HG02870 (cell line): ENCODE results near the gene SPDYE2.
"Not testable (repeated sequence)": the region's sequence is repeated elsewhere in the genome, so short reads cannot be mapped to it uniquely, and the experiment has no call there.

Experiments used
- ATAC-seq: cut with Tn5 transposase; IDR thresholded peaks from one replicate; pipeline ENCODE4 v1.9.1; 2021; ENCODE audit warnings: mild to moderate bottlenecking, moderate library complexity; ENCODE audit not compliant: unreplicated experiment

SPDYE2 gene

DNA sequence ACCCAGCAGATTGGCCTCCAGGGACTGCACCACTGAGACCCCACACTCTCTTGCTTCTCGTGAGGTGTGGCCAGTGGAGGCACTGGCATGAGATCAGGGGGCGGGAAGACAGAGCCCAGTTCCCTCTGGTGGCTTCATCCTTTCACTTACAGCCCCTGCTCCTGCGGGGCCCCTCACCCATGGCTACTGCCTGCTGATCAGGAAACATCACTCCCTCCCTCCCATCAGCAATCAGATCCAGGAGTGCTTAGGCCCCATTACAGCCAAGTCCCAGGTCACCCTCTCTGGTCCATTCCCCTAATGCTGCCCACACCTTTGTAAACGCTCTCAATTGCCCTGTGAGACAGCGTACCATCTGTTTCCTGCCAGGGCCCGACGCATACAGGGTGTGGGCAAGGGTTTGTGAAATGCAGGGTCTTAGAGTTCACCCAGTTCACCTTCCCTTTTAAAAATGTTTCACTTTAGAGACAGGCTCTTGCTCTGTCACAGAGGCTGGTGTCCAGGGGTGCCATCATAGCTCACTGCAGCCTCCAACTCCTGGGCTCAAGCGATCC, 15.9 kb upstream of the SPDYE2 start:
- not testable (repeated sequence) for ATAC-seq

- not testable (repeated sequence) for ATAC-seq
Observed at GRCh38 chr7:102540604-102541003, 10.4 kb upstream of the SPDYE2 start.

GRCh38 chr7:102542083-102542482, 8.9 kb upstream of the SPDYE2 start:
- not testable (repeated sequence) for ATAC-seq

GRCh38 chr7:102542771-102543170, 8.3 kb upstream of the SPDYE2 start:
- not testable (repeated sequence) for ATAC-seq

- ATAC-seq: not testable (repeated sequence)
Observed at GRCh38 chr7:102543596-102543995, 7.4 kb upstream of the SPDYE2 start, which contains the start of gene UPK3BL2. TSS of gene UPK3BL2 (minus strand) at chr7:102543696. CDS start at chr7:102543636, 60 bp downstream.

DNA sequence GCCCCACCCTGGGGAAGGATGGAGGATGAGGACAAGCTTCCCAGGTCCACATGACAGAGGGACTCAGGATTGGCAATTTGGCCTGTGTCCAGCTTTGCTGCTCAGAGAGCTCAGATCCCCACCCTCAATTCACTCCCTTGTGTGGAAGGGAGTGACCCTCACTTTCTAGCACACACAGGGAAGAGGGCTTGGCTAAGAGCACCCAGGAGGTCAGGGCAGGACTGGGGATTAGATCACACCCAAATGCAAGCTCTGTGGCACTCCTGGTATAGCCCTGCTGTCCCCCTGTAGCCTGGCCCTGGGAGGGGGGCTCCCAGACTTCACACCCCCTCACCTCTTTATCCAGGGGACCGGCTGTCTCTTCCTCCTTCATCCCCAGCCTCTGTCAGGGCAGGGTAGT, 6.7 kb upstream of the SPDYE2 start:
- ATAC-seq: not testable (repeated sequence)

- ATAC-seq: not testable (repeated sequence)
Observed at GRCh38 chr7:102545288-102545687, 5.7 kb upstream of the SPDYE2 start.

- peak; percentile 85 for ATAC-seq
Observed at GRCh38 chr7:102546353-102546752, 4.7 kb upstream of the SPDYE2 start.

DNA sequence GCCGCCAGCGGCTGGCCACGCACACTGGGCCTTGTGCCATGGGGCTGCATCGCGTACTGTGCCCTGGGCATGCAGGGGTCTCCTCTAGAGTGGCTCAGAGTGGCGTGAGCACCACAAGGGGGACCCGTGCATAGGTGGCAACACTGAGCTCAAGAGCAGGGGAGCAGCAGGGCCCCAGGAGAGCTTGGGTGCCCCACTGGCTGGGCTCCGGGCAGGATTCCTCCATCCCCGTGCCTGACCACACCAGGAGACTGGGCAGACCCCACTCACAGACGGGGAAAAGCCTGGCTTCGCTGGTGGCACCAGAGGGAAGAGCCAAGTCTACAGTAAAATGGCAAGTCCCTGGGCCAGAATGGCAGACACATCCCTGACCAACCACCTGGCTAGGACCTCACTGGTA, 17.6 kb downstream of the SPDYE2 start:
- not testable (repeated sequence) for ATAC-seq

GRCh38 chr7:102572261-102573239, 21.5 kb downstream of the SPDYE2 start, which contains the start of gene POLR2J3:
TSS of gene POLR2J3 (minus strand) at chr7:102572583. CDS start at chr7:102572521, 62 bp downstream.
- peak; percentile 93 for ATAC-seq

DNA sequence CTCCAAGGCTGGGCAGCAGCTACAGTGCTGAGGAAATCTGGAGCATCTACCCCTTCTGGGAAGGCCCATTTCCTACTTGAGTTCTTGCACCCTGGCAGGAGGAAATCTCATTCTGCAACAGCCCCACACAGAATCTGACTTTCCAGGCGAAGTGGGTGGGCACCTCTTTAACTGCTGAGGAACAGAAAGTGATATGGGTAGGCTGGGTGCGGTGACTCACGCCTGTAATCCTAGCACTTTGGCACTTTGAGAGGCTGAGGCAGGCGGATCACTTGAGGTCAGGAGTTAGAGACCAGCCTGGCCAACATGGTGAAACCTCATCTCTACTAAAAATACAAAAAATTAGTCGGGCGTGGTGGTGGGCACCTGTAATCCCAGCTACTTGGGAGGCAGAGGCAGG, 23.6 kb downstream of the SPDYE2 start:
- not testable (repeated sequence) for ATAC-seq

DNA sequence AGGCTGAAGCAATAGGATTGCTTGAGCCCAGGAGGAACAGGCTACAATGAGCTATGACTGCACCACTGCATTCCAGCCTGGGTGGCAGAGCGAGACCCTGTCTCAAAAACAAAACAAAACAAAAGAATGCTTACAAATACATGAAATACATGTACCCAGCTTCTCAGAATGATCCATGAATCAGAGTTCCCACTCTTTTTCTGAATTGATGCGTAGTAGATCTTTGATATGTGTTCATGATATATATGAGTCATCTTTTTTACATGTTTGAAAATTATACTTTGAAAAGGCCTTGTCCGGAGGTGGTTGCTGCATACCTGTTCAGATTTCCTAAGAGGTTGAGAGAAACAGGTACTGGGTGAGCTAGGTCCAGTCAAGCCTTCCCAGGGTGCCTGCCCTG, 25.3 kb downstream of the SPDYE2 start:
- ATAC-seq: not testable (repeated sequence)

GRCh38 chr7:102577315-102578240, 26.6 kb downstream of the SPDYE2 start:
- ATAC-seq: not testable (repeated sequence)

GRCh38 chr7:102578486-102578885, 27.5 kb downstream of the SPDYE2 start:
- ATAC-seq: not testable (repeated sequence)

- ATAC-seq: not testable (repeated sequence)
Observed at GRCh38 chr7:102581722-102582121, 30.7 kb downstream of the SPDYE2 start.

GRCh38 chr7:102583495-102583894, 32.5 kb downstream of the SPDYE2 start:
- ATAC-seq: not testable (repeated sequence)

GRCh38 chr7:102589857-102590256, 38.8 kb downstream of the SPDYE2 start:
- ATAC-seq: peak; percentile 68

GRCh38 chr7:102592477-102593019, 41.5 kb downstream of the SPDYE2 start:
- ATAC-seq: peak; percentile 40

DNA sequence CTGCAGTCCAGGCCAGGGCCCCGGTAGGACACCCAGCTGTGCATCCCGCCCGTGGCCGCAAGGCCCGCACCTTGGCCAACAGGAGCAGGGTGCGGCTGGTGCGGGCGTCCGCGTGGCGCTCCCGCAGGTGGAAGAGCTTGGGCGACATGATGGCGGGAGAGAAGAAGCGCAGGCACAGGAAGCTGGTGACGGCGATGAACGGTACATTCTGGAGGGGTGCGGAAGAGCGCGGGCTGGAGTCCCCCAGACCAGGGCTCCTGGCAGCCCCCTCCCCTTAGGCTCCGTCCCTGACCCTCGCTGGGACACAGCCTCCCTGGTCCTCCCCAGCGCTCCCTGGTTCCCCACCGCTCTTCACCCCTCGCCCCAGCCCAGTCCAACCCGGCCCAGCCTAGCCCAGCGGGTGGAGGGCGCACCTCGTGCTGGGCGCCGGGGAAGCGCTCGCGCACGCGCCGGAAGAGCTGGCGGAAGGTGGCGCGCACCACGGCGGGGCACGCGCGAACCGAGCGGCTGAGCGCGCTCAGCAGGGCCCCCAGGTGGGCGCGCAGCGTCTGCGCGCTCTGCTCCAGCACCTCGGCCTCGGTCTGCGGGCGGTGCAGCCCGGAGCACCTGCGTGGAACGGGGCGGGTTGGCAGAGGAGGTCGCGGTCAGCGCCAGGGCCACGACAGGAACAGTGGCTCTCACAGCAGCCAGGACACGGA, 42.8 kb downstream of the SPDYE2 start:
- peak; percentile 38 for ATAC-seq

DNA sequence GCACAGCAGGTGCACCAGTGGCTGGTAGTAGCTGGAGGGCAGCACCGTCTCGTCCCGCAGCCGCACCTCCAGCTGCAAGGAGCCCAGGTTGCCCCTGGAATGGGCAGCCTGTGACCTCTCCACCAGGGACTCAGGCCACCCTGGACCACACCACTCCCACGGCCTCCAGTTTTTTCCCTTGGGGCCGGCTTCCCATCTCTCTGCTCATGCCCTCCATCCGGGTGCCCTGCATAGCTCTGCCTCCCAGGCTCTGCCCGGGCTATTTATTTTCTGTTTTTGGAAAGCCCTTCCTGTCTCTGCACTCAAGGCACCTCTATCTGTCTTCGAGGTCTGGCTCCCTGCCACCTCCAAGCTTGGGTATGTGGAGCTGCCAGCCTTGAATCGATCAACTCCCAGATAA, 45.0 kb downstream of the SPDYE2 start:
- ATAC-seq: not testable (repeated sequence)
